ENCODE results near the gene ORC1. TPM values are rescaled to one million over a fixed set of nuclear protein-coding genes. Genes with fewer than 3 reads are reported as not detected.

Gene ORC1
- total RNA-seq, 1 experiment from 2014 or later = 14.3 TPM

- H3K36me3 ChIP-seq (ENCODE audit: control insufficient read depth, insufficient read depth, low read length) = peaks cover 7% of the 10 kb centered on the region
- H3K27ac ChIP-seq (ENCODE audit: low read length) = no peak overlapping the region
- peaks cover 7% of the 10 kb centered on the region; the same call in 1 of the 2 replicates for H3K4me1 ChIP-seq (ENCODE audit: control insufficient read depth, insufficient read depth, low read length)
- in situ Hi-C loops (cut with HindIII; ENCODE audit: low pct_unique_long_range_greater_than_20kb, low sequenced_read_pairs) = no loop called here
- intact Hi-C loops (cut with micrococcal nuclease; ENCODE audit: unreplicated experiment) = no loop called here
- no peak for TF ChIP-seq SIN3A (IDR thresholded peaks at IDR 0.05; ENCODE audit: borderline replicate concordance, insufficient read depth, low read depth, low read length)
- TF ChIP-seq TCF7L2 (IDR thresholded peaks at IDR 0.05; ENCODE audit: low read depth, low read length) = no peak
- TF ChIP-seq CTCF (IDR thresholded peaks at IDR 0.05) = no peak; the same call in 1 of the 2 replicates
- no peak for TF ChIP-seq POLR2AphosphoS5 (IDR thresholded peaks at IDR 0.05; ENCODE audit: low read depth, low read length)
- no peak for TF ChIP-seq REST (IDR thresholded peaks at IDR 0.05; ENCODE audit: insufficient read depth in 1 of 2, low read depth in 2 of 2, low read length in 1 of 2)
- ATAC-seq (no peak), DNase-seq (ENCODE audit: low read depth, low spot score) (no peak)
- ChIA-PET CTCF (no interaction called here), POLR2A (no interaction called here)
- no TSS peak for BruUV-seq (replicated peaks)
- H3K4me3 ChIP-seq (ENCODE audit: low read depth in 2 of 2, low read length in 2 of 2) = no peak overlapping the region
- no peaks in the 10 kb centered on the region for H3K27me3 ChIP-seq (ENCODE audit: control insufficient read depth, insufficient read depth, low read length)
- H3K9me3 ChIP-seq (ENCODE audit: control insufficient read depth, insufficient read depth, low read depth, low read length) = no peaks in the 10 kb centered on the region
Measured at GRCh38 chr1:52400131-52400530, 4.1 kb downstream of the ORC1 start.

GRCh38 chr1:52399629-52400028 is 4.6 kb downstream of the ORC1 start:
- Histone ChIP-seq H3K4me3 (ENCODE audit: low read depth in 2 of 2, low read length in 2 of 2) (no peak overlapping the region), H3K36me3 (ENCODE audit: control insufficient read depth, insufficient read depth, low read length) (peaks cover 7% of the 10 kb centered on the region), H3K27me3 (ENCODE audit: control insufficient read depth, insufficient read depth, low read length) (no peaks in the 10 kb centered on the region), H3K9me3 (ENCODE audit: control insufficient read depth, insufficient read depth, low read depth, low read length) (no peaks in the 10 kb centered on the region), H3K4me1 (ENCODE audit: control insufficient read depth, insufficient read depth, low read length) (peaks cover 7% of the 10 kb centered on the region; the same call in 1 of the 2 replicates), H3K27ac (ENCODE audit: low read length) (no peak overlapping the region)
- intact Hi-C loops (cut with micrococcal nuclease; ENCODE audit: unreplicated experiment) (no loop called here), in situ Hi-C loops (cut with HindIII; ENCODE audit: low pct_unique_long_range_greater_than_20kb, low sequenced_read_pairs) (no loop called here)
- DNase-seq (ENCODE audit: low read depth, low spot score) (no peak), ATAC-seq (no peak)
- TF ChIP-seq REST (IDR thresholded peaks at IDR 0.05; ENCODE audit: insufficient read depth in 1 of 2, low read depth in 2 of 2, low read length in 1 of 2) (no peak), SIN3A (IDR thresholded peaks at IDR 0.05; ENCODE audit: borderline replicate concordance, insufficient read depth, low read depth, low read length) (no peak), POLR2AphosphoS5 (IDR thresholded peaks at IDR 0.05; ENCODE audit: low read depth, low read length) (no peak), TCF7L2 (IDR thresholded peaks at IDR 0.05; ENCODE audit: low read depth, low read length) (no peak)
- CTCF ChIA-PET = no interaction called here
- BruUV-seq (replicated peaks) = no TSS peak
- POLR2A ChIA-PET = no interaction called here

Data from Panc1 (cell line).